Measurements from ENCODE around the gene MEAK7.

The MEAK7 gene

DNA sequence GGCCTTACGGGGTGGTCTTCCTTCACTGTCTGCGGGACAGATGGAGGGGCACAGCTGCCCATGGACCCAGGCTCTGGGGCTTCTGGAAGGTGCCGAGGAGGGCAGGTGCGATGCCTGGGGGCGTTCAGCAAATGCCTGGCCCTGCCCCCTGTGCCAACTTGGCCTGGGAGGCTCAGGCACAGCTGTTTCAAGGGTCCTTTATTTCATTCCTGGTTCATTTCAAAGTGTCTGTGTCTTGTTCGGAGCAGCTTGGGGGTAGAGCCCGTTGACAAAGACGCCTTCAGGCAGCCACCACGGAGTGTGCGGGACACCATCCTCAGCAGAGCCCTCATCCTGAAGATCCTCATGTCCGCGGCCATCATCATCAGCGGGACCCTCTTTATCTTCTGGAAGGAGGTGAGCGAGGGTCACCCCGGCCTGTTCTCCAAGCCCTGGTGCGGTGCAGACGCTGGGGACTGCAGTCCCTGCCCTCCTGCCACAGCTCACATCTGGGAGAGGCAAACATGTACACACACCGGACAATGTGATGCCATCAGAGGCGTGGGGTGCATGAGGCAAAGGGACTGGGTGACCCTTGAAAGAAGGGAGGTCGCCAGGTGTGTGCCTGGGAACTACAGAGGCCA, 43.9 kb downstream of the MEAK7 start:
- TF ChIP-seq, protein P1, sequence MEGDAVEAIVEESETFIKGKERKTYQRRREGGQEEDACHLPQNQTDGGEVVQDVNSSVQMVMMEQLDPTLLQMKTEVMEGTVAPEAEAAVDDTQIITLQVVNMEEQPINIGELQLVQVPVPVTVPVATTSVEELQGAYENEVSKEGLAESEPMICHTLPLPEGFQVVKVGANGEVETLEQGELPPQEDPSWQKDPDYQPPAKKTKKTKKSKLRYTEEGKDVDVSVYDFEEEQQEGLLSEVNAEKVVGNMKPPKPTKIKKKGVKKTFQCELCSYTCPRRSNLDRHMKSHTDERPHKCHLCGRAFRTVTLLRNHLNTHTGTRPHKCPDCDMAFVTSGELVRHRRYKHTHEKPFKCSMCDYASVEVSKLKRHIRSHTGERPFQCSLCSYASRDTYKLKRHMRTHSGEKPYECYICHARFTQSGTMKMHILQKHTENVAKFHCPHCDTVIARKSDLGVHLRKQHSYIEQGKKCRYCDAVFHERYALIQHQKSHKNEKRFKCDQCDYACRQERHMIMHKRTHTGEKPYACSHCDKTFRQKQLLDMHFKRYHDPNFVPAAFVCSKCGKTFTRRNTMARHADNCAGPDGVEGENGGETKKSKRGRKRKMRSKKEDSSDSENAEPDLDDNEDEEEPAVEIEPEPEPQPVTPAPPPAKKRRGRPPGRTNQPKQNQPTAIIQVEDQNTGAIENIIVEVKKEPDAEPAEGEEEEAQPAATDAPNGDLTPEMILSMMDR (IDR thresholded peaks at IDR 0.05): no peak
- no peak overlapping the region for H3K9ac ChIP-seq
- no peaks in the 10 kb centered on the region for H3K36me3 ChIP-seq (ENCODE audit: control insufficient read depth, insufficient read depth, low read length)

GRCh38 chr16:84459941-84460405, 44.5 kb downstream of the MEAK7 start:
- no peak overlapping the region for H3K4me3 ChIP-seq (ENCODE audit: low read depth, low read length)
- TF ChIP-seq, protein P1 (IDR thresholded peaks at IDR 0.05): no peak
- H3K27me3 ChIP-seq (ENCODE audit: control insufficient read depth, insufficient read depth, low read length): no peaks in the 10 kb centered on the region
- no peak overlapping the region for H3K9ac ChIP-seq
- H3K27ac ChIP-seq: no peak overlapping the region
- H3K4me1 ChIP-seq: no peaks in the 10 kb centered on the region
- H3K79me2 ChIP-seq: no peaks in the 10 kb centered on the region
- H3K36me3 ChIP-seq (ENCODE audit: control insufficient read depth, insufficient read depth, low read length): no peaks in the 10 kb centered on the region
- H3K9me3 ChIP-seq (ENCODE audit: control insufficient read depth, low read length): no peaks in the 10 kb centered on the region
- H2AFZ ChIP-seq: no peak overlapping the region
- no peak overlapping the region for H3K4me2 ChIP-seq (ENCODE audit: low read length)

More for the DNA sequence above, 43.9 kb downstream of the MEAK7 start:
- Histone ChIP-seq H2AFZ (no peak overlapping the region), H3K4me2 (ENCODE audit: low read length) (no peak overlapping the region), H3K9me3 (ENCODE audit: control insufficient read depth, low read length) (no peaks in the 10 kb centered on the region), H3K79me2 (no peaks in the 10 kb centered on the region), H3K4me1 (no peaks in the 10 kb centered on the region), H3K4me3 (ENCODE audit: low read depth, low read length) (no peak overlapping the region), H3K27ac (no peak overlapping the region), H3K27me3 (ENCODE audit: control insufficient read depth, insufficient read depth, low read length) (no peaks in the 10 kb centered on the region)

GRCh38 chr16:84459533-84459894, 44.9 kb downstream of the MEAK7 start:
- Histone ChIP-seq H3K9ac (no peak overlapping the region), H3K4me1 (no peaks in the 10 kb centered on the region), H3K4me2 (ENCODE audit: low read length) (no peak overlapping the region), H3K27me3 (ENCODE audit: control insufficient read depth, insufficient read depth, low read length) (no peaks in the 10 kb centered on the region), H2AFZ (no peak overlapping the region), H3K27ac (no peak overlapping the region), H3K4me3 (ENCODE audit: low read depth, low read length) (no peak overlapping the region), H3K36me3 (ENCODE audit: control insufficient read depth, insufficient read depth, low read length) (no peaks in the 10 kb centered on the region), H3K9me3 (ENCODE audit: control insufficient read depth, low read length) (no peaks in the 10 kb centered on the region), H3K79me2 (no peaks in the 10 kb centered on the region)
- TF ChIP-seq, protein P1 (IDR thresholded peaks at IDR 0.05): no peak

GRCh38 chr16:84458606-84459532, 45.6 kb downstream of the MEAK7 start:
- Histone ChIP-seq H3K27me3 (ENCODE audit: control insufficient read depth, insufficient read depth, low read length) (no peaks in the 10 kb centered on the region), H3K79me2 (no peaks in the 10 kb centered on the region), H3K4me1 (no peaks in the 10 kb centered on the region), H3K9ac (no peak overlapping the region), H3K4me2 (ENCODE audit: low read length) (no peak overlapping the region), H3K36me3 (ENCODE audit: control insufficient read depth, insufficient read depth, low read length) (no peaks in the 10 kb centered on the region), H3K27ac (no peak overlapping the region), H3K9me3 (ENCODE audit: control insufficient read depth, low read length) (no peaks in the 10 kb centered on the region), H2AFZ (no peak overlapping the region), H3K4me3 (ENCODE audit: low read depth, low read length) (no peak overlapping the region)
- TF ChIP-seq, protein P1 (IDR thresholded peaks at IDR 0.05): no peak

Measured in parathyroid adenoma (tissue), 2 donors.